Activated CD8-positive, alpha-beta T cell treated with anti-CD3 and anti-CD28 coated beads for 36 hours (primary cell): ENCODE measurements around the gene TFE3. TPM values are rescaled to one million over a fixed set of nuclear protein-coding genes. Genes with fewer than 3 reads are reported as not detected.

Source experiments
- ATAC-seq: fragments of 200-7000 bp; cut with Tn5 transposase; one replicate; pipeline ENCODE4 v1.10.0; 2021; ENCODE audit warnings: mild to moderate bottlenecking, moderate library complexity
- CTCF ChIA-PET: fragments of 350-600 bp; sonication (Branson Sonifier 250); formaldehyde crosslinking; loops from one replicate; lab custom pipeline; 2021; ENCODE audit warnings: antibody characterized with exemption; lab: Charles Lee
- POLR2A ChIA-PET: fragments of 350-600 bp; sonication (Branson Sonifier 250); formaldehyde crosslinking; loops from one replicate; lab custom pipeline; 2021; ENCODE audit warnings: antibody characterized with exemption; lab: Charles Lee
- DNase-seq: peaks from one replicate; pipeline ENCODE4 v3.0.0-alpha.2; 2020
- H3K27ac Mint-ChIP-seq: one replicate; pipeline ENCODE4 v1.8.0; 2021; ENCODE audit warnings: mild to moderate bottlenecking, mixed read lengths
- H3K27me3 Mint-ChIP-seq: one replicate; pipeline ENCODE4 v1.8.0; 2021; ENCODE audit warnings: mixed read lengths
- H3K36me3 Mint-ChIP-seq: one replicate; pipeline ENCODE4 v1.8.0; 2021; ENCODE audit warnings: low read depth, mixed read lengths
- H3K4me1 Mint-ChIP-seq: one replicate; pipeline ENCODE4 v1.8.0; 2021; ENCODE audit warnings: low read depth, mixed read lengths
- H3K4me3 Mint-ChIP-seq: one replicate; pipeline ENCODE4 v1.8.0; 2021; ENCODE audit warnings: mild to moderate bottlenecking, moderate library complexity, mixed read lengths
- H3K9me3 Mint-ChIP-seq: one replicate; pipeline ENCODE4 v1.8.0; 2021; ENCODE audit warnings: mixed read lengths
- intact Hi-C: fragments of 100-400 bp; cut with micrococcal nuclease; formaldehyde crosslinking; loops from one replicate; pipeline ENCODE4 v1.10.0; 2022
- total RNA-seq, 2 experiments: library from RNA; stranded (reverse); gene quantifications; one replicate each; pipeline ENCODE4 v1.2.3, GENCODE V29; 2021
- TF ChIP-seq, protein P1 (sequence below): fragments of 200-600 bp; IDR thresholded peaks from one replicate; pipeline ENCODE4 v1.8.0; 2022; ENCODE audit warnings: antibody characterized with exemption, mild to moderate bottlenecking

The TFE3 gene, protein sequence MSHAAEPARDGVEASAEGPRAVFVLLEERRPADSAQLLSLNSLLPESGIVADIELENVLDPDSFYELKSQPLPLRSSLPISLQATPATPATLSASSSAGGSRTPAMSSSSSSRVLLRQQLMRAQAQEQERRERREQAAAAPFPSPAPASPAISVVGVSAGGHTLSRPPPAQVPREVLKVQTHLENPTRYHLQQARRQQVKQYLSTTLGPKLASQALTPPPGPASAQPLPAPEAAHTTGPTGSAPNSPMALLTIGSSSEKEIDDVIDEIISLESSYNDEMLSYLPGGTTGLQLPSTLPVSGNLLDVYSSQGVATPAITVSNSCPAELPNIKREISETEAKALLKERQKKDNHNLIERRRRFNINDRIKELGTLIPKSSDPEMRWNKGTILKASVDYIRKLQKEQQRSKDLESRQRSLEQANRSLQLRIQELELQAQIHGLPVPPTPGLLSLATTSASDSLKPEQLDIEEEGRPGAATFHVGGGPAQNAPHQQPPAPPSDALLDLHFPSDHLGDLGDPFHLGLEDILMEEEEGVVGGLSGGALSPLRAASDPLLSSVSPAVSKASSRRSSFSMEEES
- total RNA-seq, result 10 to 100 TPM; 17.9 to 19.5 TPM

DNA sequence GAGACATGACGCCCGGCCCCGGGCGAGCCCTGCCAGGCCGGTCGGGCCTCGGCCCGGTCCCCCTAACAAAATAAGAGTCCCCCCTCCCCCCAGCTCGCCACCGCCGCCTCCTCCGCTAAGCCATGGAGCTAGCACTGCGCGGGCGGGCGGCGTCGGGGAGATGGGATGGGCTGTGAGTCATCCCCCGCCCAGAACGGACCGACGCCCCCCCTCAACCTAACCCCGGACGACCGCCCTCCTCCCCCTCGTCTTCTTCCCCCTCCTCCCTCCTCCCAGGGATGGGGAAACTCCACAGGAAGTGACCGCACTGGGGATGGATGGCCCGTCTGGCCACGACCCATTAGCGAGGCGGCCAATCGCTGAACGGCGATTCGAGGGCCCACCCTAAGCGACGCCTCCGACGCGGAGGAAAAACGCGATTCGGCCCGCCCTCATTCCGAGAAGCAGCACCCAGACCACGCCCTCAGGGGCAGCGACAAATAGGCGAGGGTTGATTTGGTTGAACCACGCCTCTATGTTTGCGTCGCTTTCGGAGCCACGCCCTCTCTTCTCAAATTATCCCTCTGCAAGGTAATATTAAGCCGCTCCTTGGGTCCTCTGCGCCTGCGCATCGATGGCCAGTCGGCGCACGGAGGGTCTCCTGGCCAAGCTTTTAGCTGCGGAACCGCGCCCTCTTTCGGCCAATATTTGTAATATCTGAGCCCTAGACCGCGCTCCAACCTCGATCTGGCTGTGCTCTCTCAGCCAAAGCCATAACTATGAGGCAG lies at the start of gene TFE3:
TFE3 (minus strand) TSS at position 138 of the 767 bp plus-strand sequence; CDS start at position 7, 131 bp downstream.
- Mint-ChIP-seq H3K27me3 (no peaks in the 10 kb centered on the region), H3K36me3 (peaks cover 12% of the 10 kb centered on the region), H3K9me3 (no peaks in the 10 kb centered on the region), H3K27ac (peak within 1 kb of the TSS; percentile 95), H3K4me3 (peak within 1 kb of the TSS; percentile 94), H3K4me1 (peaks cover 31% of the 10 kb centered on the region)
- ChIA-PET POLR2A (interaction anchor here (0.9 to 1.4 kb wide), 2 partner anchors 85 to 113 kb away, joined by 3 to 4 read pairs; partner anchors contain the start of gene OTUD5), CTCF (interaction anchor here (0.6 to 1.8 kb wide), 8 partner anchors 10 to 376 kb away, joined by 3 to 7 read pairs (median 3); partner anchors contain the start of gene KCND1)
- intact Hi-C loops, result loop anchor here (5.0 kb wide), 1 partner anchor 71 kb away; the partner anchor contains the start of gene KCND1
- DNase-seq (peak; percentile 99), ATAC-seq (peak; percentile 92)
- TF ChIP-seq, protein P1, sequence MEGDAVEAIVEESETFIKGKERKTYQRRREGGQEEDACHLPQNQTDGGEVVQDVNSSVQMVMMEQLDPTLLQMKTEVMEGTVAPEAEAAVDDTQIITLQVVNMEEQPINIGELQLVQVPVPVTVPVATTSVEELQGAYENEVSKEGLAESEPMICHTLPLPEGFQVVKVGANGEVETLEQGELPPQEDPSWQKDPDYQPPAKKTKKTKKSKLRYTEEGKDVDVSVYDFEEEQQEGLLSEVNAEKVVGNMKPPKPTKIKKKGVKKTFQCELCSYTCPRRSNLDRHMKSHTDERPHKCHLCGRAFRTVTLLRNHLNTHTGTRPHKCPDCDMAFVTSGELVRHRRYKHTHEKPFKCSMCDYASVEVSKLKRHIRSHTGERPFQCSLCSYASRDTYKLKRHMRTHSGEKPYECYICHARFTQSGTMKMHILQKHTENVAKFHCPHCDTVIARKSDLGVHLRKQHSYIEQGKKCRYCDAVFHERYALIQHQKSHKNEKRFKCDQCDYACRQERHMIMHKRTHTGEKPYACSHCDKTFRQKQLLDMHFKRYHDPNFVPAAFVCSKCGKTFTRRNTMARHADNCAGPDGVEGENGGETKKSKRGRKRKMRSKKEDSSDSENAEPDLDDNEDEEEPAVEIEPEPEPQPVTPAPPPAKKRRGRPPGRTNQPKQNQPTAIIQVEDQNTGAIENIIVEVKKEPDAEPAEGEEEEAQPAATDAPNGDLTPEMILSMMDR, result peak; percentile 33

DNA sequence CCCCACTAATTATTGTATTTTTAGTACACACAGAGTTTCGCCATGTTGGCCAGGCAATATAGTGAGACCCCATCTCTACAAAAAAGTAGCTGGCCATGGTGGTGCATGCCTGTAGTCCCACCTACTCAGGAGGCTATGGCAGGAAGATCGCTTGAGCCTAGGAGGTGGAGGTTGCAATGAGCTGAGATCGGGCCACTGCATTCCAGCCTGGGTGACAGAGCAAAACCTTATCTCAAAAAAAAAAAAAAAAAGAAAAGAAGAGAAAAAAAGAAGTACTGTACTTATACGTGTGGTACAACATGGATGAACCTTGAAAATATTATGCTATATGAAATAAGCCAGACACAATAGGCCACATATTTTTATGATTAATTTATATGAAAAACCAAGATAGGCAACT lies 46.4 kb upstream of the TFE3 start:
- Mint-ChIP-seq H3K4me3 (no peak overlapping the region), H3K27ac (no peak overlapping the region), H3K36me3 (no peaks in the 10 kb centered on the region), H3K27me3 (no peaks in the 10 kb centered on the region), H3K4me1 (no peaks in the 10 kb centered on the region), H3K9me3 (no peaks in the 10 kb centered on the region)
- intact Hi-C loops, result no loop called here
- TF ChIP-seq, protein P1, result no peak
- DNase-seq (no peak), ATAC-seq (no peak)
- CTCF ChIA-PET, result no interaction called here
- POLR2A ChIA-PET, result no interaction called here

DNA sequence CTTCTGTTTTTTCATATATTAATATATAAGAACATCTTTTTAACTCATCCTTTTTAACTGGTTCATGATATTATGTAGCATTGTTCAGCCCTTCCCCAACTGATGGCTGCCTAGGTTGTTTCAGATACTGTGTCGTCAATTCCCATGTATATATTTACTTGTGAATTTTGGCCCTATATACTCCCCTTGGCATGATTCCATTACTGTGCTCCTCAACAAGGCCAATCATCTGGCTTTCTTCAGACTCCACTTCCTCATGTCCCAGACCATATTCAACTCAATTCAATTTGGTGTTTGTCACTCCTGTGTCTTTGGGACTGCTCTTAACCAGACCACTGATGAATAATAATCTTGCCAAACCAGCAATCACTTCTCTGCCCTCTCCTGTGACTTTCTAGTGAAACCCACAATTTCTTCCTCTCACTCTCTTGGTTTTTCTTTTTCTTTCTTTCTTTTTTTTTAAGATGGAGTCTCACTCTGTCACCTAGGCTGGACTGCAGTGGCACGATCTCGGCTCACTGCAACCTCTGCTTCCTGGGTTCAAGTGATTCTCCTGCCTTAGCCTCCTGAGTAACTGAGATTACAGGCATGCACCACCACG lies 39.2 kb upstream of the TFE3 start:
- H3K27me3 Mint-ChIP-seq, result no peaks in the 10 kb centered on the region
- intact Hi-C loops, result no loop called here
- no peaks in the 10 kb centered on the region for H3K9me3 Mint-ChIP-seq
- DNase-seq, result no peak
- H3K4me3 Mint-ChIP-seq, result no peak overlapping the region
- TF ChIP-seq, protein P1, result no peak
- ChIA-PET CTCF (no interaction called here), POLR2A (no interaction called here)
- no peak for ATAC-seq
- peaks cover 2% of the 10 kb centered on the region for H3K36me3 Mint-ChIP-seq
- H3K4me1 Mint-ChIP-seq, result peaks cover 15% of the 10 kb centered on the region
- peak overlapping the region; percentile 22 for H3K27ac Mint-ChIP-seq

DNA sequence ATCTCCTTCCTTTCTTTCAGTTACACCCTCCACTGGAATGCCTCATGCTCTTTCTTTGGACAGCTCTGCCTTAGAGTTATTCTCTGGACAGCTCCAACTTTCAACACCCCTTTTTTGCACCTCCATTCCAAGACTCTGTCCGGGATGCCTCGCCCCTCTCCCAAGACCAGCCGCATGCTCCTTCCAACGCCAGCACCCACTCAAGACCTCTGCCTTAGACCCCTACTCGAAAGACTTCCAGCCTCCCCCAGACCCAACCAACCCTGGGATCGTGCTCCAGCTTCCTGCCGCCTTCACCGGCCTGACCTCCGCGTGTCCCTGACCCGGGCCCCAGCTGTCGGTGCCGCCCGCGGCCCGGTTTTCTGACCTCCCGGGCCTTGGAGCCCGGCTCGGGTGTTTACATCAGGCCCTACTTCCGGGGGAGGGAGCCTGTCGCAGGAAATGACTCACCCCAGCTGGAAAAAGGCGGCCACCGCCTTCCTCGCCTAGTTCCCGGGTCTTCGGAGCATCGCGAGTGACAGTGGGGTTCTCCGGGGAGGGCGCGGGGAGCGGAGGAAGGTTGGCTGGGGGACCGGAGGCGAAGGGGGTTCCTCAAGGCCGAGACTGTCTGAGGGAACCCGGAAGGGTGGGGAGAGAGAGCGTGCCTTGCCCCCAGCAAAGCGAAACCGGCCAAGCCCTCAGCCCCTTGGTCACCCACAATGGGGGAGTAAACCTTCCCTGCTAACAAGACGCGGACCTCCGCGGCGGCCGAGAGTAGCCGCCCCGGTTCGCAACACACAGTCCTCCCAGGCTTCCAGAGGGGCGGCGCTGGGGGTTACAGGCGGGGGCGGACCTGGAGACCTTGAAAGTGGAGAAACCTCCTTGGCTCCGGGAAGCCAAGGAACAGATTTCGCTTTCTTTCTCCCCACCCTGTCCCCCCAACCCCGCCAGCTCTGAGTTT lies 36.6 kb upstream of the TFE3 start, which contains the start of gene WDR45:
WDR45 (minus strand) TSS at position 399 of the 940 bp plus-strand sequence. CDS start 1,792 bp downstream, outside the sequence.
- Mint-ChIP-seq H3K27ac (peak within 1 kb of the TSS; percentile 99), H3K4me1 (peaks cover 15% of the 10 kb centered on the region), H3K36me3 (peaks cover 2% of the 10 kb centered on the region), H3K9me3 (no peaks in the 10 kb centered on the region), H3K4me3 (peak within 1 kb of the TSS; percentile 92), H3K27me3 (no peaks in the 10 kb centered on the region)
- CTCF ChIA-PET, result no interaction called here
- peak; percentile 82 for DNase-seq
- ATAC-seq, result peak; percentile 84
- intact Hi-C loops, result no loop called here
- TF ChIP-seq, protein P1, result no peak
- POLR2A ChIA-PET, result interaction anchor here (0.7 to 1.4 kb wide), 3 partner anchors 18 to 105 kb away, joined by 3 read pairs; no protein-coding TSS in a partner anchor
